ENCODE data around the gene HBA1. TPM values are rescaled to one million over a fixed set of nuclear protein-coding genes. Genes with fewer than 3 reads are reported as not detected.

The HBA1 gene
- total and polyA plus RNA-seq, 9 of the 15 experiments (the other 6 are each of a cell fraction or from before 2014, with no cell fraction given), result 128 to 2,388 (median 380) TPM

DNA sequence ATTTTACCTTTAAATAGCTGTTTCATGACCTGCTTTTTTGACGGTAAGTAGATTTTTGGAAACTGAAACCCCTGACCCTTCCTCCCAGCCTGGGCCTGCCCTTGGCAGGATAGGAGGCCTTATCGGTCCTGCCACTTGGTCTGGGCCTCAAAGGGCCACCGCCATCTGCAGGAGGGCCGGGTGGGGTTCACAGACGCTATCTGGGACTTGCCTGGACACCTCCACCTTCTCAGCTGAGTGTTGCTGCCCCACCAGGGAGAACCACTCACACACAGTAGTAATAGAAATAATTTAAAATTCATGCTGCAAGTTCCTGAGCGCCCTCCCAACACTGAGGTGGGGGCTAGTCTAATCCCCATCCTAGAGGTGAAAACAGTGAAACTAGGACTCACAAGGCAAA is 33.4 kb upstream of the HBA1 start (continued):
- TF ChIP-seq ZNF324 (CRISPR knock-in tag; IDR thresholded peaks at IDR 0.05) (no peak), ZBED1 (IDR thresholded peaks at IDR 0.05) (no peak), HIVEP1 (CRISPR knock-in tag; IDR thresholded peaks at IDR 0.05) (0 out of 2 replicates have a peak, but pooled peaks have one; percentile 23), CREBBP (IDR thresholded peaks at IDR 0.05; ENCODE audit: low read depth, low read length) (no peak), CAMTA2 (CRISPR knock-in tag; conservative IDR thresholded peaks at IDR 0.05) (no peak), ZNF589 (CRISPR knock-in tag; IDR thresholded peaks at IDR 0.05; ENCODE audit: low read depth) (peak; percentile 31; the same call in 1 of the 2 replicates), NONO (IDR thresholded peaks at IDR 0.05; ENCODE audit: low read depth in 2 of 2, low read length in 1 of 2) (no peak), ZNF76 (CRISPR knock-in tag; IDR thresholded peaks at IDR 0.05; ENCODE audit: borderline replicate concordance) (no peak), MECOM (CRISPR knock-in tag; IDR thresholded peaks at IDR 0.05) (no peak; the same call in 1 of the 2 replicates), PTTG1 (tag; IDR thresholded peaks at IDR 0.05; ENCODE audit: low read depth) (no peak), SMARCA4 (IDR thresholded peaks at IDR 0.05) (peak; percentile 90), JUND (IDR thresholded peaks at IDR 0.05; ENCODE audit: borderline replicate concordance, low read depth, low read length) (peak; percentile 61; the same call in 1 of the 2 replicates), JUND (tag; IDR thresholded peaks at IDR 0.05; ENCODE audit: borderline replicate concordance, low read depth, low read length) (no peak; the same call in 2 of the 3 replicates), NR2C2 (CRISPR knock-in tag; IDR thresholded peaks at IDR 0.05) (no peak), NR2C2 (tag; IDR thresholded peaks at IDR 0.05) (peak; percentile 68)
- TF ChIP-seq, protein P1, sequence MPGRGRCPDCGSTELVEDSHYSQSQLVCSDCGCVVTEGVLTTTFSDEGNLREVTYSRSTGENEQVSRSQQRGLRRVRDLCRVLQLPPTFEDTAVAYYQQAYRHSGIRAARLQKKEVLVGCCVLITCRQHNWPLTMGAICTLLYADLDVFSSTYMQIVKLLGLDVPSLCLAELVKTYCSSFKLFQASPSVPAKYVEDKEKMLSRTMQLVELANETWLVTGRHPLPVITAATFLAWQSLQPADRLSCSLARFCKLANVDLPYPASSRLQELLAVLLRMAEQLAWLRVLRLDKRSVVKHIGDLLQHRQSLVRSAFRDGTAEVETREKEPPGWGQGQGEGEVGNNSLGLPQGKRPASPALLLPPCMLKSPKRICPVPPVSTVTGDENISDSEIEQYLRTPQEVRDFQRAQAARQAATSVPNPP (IDR thresholded peaks at IDR 0.05; ENCODE audit: borderline replicate concordance, insufficient read depth, insufficient read length), result no peak
- TF ChIP-seq, protein P2, sequence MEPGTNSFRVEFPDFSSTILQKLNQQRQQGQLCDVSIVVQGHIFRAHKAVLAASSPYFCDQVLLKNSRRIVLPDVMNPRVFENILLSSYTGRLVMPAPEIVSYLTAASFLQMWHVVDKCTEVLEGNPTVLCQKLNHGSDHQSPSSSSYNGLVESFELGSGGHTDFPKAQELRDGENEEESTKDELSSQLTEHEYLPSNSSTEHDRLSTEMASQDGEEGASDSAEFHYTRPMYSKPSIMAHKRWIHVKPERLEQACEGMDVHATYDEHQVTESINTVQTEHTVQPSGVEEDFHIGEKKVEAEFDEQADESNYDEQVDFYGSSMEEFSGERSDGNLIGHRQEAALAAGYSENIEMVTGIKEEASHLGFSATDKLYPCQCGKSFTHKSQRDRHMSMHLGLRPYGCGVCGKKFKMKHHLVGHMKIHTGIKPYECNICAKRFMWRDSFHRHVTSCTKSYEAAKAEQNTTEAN (CRISPR knock-in tag; IDR thresholded peaks at IDR 0.05), result no peak
- TF ChIP-seq, protein P3, sequence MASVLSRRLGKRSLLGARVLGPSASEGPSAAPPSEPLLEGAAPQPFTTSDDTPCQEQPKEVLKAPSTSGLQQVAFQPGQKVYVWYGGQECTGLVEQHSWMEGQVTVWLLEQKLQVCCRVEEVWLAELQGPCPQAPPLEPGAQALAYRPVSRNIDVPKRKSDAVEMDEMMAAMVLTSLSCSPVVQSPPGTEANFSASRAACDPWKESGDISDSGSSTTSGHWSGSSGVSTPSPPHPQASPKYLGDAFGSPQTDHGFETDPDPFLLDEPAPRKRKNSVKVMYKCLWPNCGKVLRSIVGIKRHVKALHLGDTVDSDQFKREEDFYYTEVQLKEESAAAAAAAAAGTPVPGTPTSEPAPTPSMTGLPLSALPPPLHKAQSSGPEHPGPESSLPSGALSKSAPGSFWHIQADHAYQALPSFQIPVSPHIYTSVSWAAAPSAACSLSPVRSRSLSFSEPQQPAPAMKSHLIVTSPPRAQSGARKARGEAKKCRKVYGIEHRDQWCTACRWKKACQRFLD (CRISPR knock-in tag; IDR thresholded peaks at IDR 0.05), result peak; percentile 69; the same call in 1 of the 2 replicates
- TF ChIP-seq, protein P4, sequence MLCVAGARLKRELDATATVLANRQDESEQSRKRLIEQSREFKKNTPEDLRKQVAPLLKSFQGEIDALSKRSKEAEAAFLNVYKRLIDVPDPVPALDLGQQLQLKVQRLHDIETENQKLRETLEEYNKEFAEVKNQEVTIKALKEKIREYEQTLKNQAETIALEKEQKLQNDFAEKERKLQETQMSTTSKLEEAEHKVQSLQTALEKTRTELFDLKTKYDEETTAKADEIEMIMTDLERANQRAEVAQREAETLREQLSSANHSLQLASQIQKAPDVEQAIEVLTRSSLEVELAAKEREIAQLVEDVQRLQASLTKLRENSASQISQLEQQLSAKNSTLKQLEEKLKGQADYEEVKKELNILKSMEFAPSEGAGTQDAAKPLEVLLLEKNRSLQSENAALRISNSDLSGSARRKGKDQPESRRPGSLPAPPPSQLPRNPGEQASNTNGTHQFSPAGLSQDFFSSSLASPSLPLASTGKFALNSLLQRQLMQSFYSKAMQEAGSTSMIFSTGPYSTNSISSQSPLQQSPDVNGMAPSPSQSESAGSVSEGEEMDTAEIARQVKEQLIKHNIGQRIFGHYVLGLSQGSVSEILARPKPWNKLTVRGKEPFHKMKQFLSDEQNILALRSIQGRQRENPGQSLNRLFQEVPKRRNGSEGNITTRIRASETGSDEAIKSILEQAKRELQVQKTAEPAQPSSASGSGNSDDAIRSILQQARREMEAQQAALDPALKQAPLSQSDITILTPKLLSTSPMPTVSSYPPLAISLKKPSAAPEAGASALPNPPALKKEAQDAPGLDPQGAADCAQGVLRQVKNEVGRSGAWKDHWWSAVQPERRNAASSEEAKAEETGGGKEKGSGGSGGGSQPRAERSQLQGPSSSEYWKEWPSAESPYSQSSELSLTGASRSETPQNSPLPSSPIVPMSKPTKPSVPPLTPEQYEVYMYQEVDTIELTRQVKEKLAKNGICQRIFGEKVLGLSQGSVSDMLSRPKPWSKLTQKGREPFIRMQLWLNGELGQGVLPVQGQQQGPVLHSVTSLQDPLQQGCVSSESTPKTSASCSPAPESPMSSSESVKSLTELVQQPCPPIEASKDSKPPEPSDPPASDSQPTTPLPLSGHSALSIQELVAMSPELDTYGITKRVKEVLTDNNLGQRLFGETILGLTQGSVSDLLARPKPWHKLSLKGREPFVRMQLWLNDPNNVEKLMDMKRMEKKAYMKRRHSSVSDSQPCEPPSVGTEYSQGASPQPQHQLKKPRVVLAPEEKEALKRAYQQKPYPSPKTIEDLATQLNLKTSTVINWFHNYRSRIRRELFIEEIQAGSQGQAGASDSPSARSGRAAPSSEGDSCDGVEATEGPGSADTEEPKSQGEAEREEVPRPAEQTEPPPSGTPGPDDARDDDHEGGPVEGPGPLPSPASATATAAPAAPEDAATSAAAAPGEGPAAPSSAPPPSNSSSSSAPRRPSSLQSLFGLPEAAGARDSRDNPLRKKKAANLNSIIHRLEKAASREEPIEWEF (CRISPR knock-in tag; IDR thresholded peaks at IDR 0.05), result no peak
- TF ChIP-seq, protein P5, sequence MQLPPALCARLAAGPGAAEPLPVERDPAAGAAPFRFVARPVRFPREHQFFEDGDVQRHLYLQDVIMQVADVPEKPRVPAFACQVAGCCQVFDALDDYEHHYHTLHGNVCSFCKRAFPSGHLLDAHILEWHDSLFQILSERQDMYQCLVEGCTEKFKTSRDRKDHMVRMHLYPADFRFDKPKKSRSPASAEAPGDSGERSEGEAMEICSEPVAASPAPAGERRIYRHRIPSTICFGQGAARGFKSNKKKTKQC (CRISPR knock-in tag; IDR thresholded peaks at IDR 0.05), result peak; percentile 12; the same call in 1 of the 2 replicates
